ENCODE data around the gene ACVR1.
A peak's percentile ranks its signal among the peaks of the same experiment; 100 is the strongest.
"Not testable (repeated sequence)": the region's sequence is repeated elsewhere in the genome, so short reads cannot be mapped to it uniquely, and the experiment has no call there.

ACVR1 gene

GRCh38 chr2:157789256-157789655 lies 86.9 kb downstream of the ACVR1 start:
- DNase-seq (ENCODE audit: low read depth), result no peak

GRCh38 chr2:157788201-157788600 lies 87.9 kb downstream of the ACVR1 start:
- no peak for DNase-seq (ENCODE audit: low read depth)

DNA sequence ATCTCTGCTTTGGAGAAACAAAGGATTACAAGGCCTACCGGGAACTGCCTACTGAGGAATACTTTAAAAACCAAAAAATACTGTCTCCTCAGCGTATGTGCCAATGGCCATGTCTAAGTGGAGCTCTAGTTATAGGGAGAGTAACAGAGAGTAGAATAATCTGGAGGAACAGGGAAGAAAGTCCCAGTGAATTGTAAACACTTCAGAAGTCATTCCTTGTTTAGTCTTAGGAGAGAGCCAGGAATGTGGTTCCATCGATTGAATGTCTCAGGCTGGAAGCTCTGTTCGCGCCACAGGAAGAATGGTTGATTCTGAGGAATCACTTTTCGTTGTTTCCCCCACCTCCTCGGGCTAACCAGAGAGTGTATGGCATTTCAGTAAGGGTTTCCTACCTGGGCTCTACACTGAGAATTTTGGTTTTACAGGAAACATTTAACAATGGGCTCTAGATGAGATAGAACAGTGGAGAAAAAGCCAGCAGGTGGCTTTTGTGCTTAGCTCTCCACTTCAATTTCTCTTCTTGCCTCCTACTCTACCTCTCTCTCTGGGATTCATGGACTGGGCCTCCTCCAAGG lies 88.7 kb downstream of the ACVR1 start:
- DNase-seq (ENCODE audit: low read depth), result no peak

GRCh38 chr2:157786663-157787363 lies 89.3 kb downstream of the ACVR1 start:
- no peak for DNase-seq (ENCODE audit: low read depth)

DNA sequence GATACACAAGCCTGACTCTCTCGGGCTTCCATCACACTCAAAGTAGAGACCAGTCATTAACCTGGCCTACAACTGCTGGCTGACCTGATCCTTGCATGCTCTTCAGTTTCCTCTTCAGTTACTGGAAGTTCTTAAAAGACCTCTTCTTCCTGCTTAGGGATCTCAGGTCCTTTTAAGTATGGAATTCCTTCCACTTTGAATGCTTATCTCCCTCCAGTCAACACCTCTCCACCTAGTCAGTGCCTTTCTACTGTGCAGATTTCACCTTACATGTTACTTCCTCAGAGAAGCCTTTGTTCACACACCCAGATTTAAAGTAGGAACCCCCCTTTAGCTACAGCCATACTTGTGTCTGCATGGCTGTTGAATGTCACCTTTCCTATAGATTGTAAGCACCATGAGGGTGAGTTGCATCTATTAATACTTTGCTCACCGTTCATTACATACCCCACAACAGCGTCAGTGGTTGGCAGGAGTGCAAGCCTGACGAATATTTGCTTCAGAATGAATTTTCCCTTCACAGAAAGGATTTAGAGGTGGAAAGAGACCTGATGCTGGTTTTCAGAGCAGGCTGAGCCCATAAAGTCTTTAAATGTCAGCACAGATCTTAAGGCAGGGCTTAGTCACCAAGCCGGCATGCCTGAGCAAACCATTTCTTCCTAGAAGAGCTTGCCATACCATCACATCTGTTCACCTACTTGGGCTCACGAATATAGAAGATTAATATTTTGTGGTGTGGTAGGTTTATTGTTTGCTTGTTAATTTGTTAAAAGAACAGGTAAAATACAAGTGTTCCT lies 90.1 kb downstream of the ACVR1 start:
- DNase-seq (ENCODE audit: low read depth), result no peak

DNA sequence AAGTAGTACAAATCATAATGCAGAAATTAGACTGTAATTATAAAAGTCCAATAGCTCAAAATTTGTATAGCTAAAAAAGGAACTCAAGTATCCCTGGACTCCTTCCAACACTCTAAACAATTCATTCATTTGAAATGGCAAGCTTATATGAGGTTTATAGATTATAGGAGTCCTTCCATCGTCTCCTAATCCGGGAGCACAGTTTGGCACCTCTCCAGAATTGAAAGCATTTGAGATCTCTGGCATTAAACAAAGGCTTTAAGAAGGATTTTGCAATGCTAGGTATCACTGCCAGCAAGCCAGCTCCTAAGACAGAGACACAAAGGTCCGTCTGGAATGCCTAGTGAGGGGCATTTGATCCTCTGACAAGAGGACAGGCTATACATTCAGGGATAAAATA lies 90.9 kb downstream of the ACVR1 start:
- no peak for DNase-seq (ENCODE audit: low read depth)

GRCh38 chr2:157784823-157785175 lies 91.3 kb downstream of the ACVR1 start:
- DNase-seq (ENCODE audit: low read depth), result no peak

GRCh38 chr2:157784169-157784822 lies 91.8 kb downstream of the ACVR1 start:
- DNase-seq (ENCODE audit: low read depth), result no peak

GRCh38 chr2:157783245-157783644 lies 92.9 kb downstream of the ACVR1 start:
- no peak for DNase-seq (ENCODE audit: low read depth)

DNA sequence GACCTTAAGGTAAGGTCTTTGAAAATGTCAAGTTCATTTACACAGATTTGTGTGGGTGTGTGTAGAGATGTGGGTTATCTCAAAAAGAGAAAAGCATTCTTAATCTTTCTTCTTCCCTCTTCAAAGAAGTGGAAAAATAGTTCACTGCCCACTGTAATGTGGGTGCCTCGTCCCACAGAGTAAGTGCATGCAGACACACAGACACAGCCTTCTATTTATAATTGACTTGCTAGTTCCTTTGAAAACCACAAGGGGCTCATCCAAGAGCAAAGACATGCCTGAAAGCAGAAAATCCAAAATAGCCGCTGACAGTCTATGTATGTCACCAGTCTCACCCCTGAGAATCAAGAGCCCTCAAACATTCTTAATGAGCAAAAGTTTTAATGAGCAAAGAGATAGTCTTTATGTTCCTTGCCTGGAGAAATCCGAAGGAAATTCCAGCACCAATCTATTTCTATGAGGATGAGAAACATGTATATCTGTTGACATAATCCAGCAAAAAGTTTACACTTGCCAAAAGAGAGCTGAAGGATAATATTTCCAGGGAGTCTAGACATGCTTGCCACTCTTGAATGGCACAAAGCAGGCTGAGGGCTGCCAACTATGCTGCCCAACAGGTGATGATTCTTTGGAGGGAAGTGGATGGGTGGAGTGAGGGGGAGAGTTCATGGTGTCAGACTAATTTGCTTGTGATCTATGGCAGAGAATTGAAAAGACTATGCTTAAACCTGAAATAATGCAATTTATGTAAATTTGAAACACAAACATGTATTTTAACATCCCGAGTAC lies 93.9 kb downstream of the ACVR1 start:
- no peak for DNase-seq (ENCODE audit: low read depth)

DNA sequence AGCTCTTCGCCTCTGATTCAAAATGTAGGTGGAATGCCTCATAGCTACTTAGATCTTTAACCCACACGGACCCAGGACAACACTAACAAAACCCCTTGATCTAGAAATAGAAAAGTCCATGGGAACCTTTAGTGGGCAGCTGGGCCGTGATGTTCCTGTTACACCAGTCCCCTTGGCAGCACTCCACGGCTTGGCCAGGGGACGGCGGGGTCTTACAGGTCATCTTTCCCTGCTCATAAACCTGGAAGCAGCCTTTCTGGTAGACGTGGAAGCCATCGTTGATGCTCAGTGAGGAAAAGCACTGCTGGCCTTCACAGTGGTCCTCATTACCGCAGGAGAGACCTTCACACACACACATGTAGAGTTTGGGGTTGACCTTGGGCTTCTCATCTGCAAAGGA lies 95.9 kb downstream of the ACVR1 start:
- DNase-seq (ENCODE audit: low read depth), result no peak

DNA sequence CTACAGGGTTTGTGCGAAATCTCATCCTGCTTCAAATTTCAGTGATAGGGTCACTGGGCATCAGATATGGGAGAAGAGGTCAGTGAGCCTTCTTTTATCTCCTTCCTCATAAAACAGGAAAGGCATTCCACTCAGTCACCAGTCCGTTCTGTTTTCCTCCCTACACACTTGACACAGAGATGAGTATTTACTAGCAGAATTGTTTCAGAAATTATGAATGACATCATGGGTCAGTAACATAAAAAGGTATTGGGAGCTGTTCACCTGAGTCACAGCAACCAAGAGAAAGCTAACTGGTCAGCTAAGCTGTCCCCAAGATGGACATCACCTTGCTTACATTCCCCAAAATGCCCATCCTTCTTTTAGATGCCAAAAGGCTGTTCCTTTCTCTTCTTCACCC lies 96.3 kb downstream of the ACVR1 start:
- DNase-seq (ENCODE audit: low read depth), result no peak

- DNase-seq (ENCODE audit: low read depth), result peak; percentile 30
These were observed 98.7 kb downstream of the ACVR1 start for GRCh38 chr2:157777427-157777826.

GRCh38 chr2:157771234-157771633 lies 104.9 kb downstream of the ACVR1 start:
- no peak for DNase-seq (ENCODE audit: low read depth)

DNA sequence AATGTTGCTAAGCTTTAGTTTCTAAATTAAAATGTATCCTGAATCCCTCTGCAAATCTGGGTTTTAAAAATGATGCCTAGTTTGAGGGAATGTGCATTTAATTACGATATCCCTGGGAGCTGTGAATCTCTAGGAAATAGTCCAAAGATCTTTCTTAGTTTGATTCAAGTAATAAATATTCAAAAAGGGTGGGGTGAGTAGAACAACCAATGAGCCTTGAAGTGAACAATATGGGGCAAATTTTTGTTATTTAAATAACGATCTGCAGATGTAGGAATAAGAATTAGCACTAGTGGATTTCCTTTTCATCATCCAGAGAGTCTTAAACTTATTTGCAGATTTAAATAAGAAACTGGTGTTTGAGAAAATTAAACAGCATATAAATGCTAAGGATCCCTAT lies 106.3 kb downstream of the ACVR1 start:
- DNase-seq (ENCODE audit: low read depth), result no peak

- DNase-seq (ENCODE audit: low read depth), result no peak
These were observed 111.7 kb downstream of the ACVR1 start for GRCh38 chr2:157764386-157764785.

DNA sequence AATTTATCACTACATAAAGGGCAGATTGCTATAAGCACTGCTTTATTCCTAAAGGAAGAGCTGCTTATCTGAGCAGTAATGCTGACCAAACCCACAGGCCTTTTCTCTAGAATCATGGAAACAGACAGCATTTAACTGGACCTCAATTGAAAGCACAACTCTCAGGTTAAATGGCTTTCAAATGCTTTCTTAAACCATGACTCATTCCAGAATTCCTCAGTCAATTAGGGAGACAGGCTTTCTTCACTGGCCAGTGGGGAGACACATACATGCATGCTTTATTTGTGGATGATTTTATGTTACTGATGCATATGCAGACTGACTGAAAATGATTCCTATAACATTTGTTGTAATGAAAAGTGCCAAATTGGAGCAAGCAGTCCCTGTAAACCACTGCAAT lies 114.6 kb downstream of the ACVR1 start:
- no peak for DNase-seq (ENCODE audit: low read depth)

GRCh38 chr2:157760949-157761348 lies 115.2 kb downstream of the ACVR1 start:
- no peak for DNase-seq (ENCODE audit: low read depth)

DNA sequence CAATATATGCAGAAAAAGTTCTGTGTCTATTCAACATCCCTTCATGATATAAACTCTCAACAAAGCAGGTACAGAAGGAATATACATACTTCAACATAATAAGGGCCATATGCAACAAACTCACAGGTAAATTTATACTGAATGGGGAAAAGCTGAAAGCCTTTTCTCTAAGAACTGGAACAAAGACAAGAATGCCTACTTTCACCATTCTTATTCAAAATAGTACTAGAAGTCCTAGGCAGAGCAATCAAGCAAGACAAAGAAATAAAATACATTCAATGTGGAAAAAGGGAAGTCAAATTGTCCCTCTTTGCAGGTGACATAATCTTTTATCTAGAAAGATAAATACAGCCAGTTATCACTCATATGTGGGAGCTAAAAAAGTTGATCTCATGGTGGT lies 116.3 kb downstream of the ACVR1 start:
- DNase-seq (ENCODE audit: low read depth), result no peak

- DNase-seq (ENCODE audit: low read depth), result no peak
These were observed 117.5 kb downstream of the ACVR1 start for GRCh38 chr2:157758586-157758985.

DNA sequence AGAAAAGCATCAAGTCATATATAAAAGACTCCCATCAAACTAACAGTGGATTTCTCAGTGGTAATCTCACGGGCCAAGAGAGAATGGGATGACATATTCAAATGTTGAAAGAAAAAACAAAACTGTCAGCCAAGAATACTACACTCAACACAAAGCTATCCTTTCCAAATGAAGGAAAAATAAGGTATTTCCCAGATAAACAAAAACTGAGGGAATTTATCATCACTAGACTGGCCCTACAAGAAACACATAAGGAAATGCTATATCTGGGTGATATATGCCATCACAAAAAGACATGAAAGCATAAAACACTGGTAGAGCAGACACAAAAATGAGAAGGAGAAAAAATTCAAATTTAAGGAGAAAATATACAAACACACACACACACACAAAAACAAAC lies 118.6 kb downstream of the ACVR1 start:
- no peak for DNase-seq (ENCODE audit: low read depth)

DNA sequence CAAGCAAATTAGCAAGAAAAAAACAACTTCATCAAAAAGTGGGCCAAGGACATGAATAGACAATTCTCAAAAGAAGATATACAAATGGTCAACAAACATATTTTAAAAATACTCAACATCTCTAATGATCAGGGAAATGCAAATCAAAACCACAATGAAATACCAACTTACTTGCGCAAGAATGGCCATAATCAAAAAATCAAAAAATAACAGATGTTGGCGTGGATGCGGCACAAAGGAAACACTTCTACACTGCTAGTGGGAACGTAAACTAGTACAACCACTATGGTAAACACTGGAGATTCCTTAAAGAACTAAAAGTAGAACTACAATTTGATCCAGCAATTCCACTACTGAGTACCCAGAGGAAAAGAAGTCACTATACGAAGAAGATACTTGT lies 119.7 kb downstream of the ACVR1 start:
- DNase-seq (ENCODE audit: low read depth), result not testable (repeated sequence)

All from activated T-cell treated with anti-CD3 and anti-CD28 coated beads for 24 hours (primary cell).